NCI-H1436 treated with DMSO at 0.1 percent for 48 hours (cell line): Measurements from ENCODE around the gene NDUFV1.
"Not testable (repeated sequence)": the region's sequence is repeated elsewhere in the genome, so short reads cannot be mapped to it uniquely, and the experiment has no call there.

ENCODE experiments used
- DNase-seq: peaks from one replicate; lab custom pipeline; 2025; lab: John Stamatoyannopoulos, UW

NDUFV1 gene

GRCh38 chr11:67657300-67657699 lies 50.6 kb downstream of the NDUFV1 start:
- no peak for DNase-seq

DNA sequence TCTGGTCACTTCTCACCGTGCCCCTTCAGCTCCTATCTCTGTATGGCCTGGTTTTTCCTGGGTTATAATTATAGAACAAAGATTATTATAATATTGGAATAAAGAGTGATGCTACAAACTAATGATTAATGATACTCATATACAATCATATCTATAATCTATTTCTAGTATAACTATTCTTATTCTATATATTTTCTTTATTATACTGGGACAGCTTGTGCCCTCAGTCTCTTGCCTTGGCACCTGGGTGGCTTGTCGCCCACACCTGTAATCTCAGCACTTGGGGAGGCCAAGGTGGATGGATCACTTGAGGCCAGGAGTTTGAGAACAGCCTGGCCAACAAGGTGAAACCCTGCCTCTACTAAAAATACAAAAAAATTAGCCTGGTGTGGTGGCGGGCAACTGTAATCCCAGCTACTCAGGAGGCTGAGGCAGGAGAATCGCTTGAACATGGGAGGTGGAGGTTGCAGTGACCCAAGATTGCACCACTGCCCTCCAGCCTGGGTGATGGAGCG lies 53.0 kb downstream of the NDUFV1 start:
- DNase-seq = not testable (repeated sequence)

DNA sequence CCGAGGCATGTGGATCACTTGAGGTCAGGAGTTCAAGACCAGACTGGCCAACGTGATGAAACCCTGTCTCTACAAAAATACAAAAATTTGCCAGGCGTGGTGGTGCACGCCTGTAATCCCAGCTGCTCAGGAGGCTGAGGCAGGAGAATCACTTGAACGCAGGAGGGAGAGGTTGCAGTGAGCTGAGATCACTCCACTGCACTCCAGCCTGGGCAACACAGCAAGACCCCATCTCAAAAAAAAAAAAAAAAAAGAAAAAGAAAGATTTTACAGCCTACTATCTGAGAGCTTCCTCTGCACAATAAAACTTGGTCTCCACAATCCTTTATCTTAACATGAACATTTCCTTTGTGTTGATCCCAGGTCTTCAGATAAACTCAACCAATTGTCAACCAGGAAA lies 54.0 kb downstream of the NDUFV1 start:
- not testable (repeated sequence) for DNase-seq
